GM12874 (cell line): Measurements from ENCODE around the gene PDCD11.

Experiments
- CTCF ChIP-seq: IDR thresholded peaks from 2 replicates; pipeline ENCODE4 v1.5.1; 2011; ENCODE audit warnings: low read depth, mild to moderate bottlenecking, control low read depth, low read length, moderate library complexity; ENCODE audit not compliant: insufficient read depth

The PDCD11 gene

GRCh38 chr10:103447187-103447586 is 50.8 kb downstream of the PDCD11 start:
- no peak for TF ChIP-seq CTCF

GRCh38 chr10:103448746-103449145 is 52.3 kb downstream of the PDCD11 start:
- TF ChIP-seq CTCF, result no peak

DNA sequence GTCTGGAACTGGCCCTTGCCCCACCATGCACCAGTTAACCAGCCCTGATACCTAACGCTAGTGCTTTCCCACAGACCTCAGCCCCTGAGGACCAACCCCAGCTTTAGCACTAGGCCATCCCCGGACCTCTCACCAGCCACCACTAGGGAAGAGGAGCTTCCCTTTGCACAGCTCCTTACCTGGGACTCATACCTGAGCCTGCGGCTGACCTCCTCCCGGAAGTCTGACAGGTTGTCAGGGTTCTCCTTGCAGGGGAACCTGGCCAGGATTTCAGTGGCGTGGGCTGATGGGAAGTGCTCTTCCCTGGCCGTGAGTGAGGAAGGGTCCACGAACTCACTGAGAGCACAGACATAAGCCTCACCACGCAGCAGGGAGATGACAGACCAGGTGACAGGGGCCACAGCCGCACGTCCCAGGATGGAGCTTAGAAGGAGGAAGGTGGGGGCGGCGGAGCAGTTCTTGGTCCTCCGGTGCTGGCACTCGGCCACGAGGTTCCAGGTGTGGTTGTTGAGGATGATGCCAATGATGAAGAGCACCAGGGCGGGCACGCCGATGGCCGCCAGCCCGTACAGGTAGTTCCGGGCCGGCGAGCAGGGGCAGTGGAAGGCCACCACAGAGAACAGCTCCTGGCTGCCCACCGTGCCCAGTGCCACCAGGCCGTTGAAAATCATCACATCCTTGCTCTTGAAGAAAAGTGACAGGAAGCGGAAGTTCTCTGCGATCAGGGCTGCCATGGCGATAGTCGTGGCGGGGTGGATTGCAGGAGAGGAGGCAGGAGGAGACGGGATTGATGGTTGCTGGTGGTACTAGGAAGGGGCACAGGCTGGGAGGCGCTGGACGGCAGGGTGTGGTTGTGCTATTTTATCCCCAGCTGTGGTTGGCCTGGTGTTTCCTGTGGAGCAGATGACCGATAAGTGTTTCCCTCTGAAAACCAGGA is 53.0 kb downstream of the PDCD11 start:
- TF ChIP-seq CTCF, result no peak

DNA sequence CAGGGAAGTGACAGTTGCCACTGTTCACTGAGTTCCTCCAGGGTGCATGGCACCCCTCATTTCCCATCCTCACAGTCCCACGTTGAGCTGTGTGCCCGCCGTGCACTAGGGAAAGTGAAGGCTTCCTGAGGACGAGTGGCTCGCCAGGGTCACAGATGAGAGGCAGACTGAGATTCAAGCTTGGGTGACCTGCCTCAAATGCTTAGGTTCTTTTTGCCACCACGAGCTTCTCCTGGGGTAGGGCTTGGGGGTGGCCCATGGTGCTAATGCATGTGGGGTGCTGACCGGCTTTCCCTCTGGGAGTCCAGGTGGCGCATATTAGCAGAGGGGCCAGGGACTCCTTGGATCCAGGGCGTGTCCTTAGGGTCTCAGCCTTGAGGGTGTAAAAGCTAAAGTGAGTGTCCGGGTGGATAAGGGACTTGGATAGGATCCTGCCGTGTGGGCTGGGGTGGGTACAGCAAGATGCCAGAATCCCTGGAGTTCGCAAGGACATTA is 53.8 kb downstream of the PDCD11 start:
- no peak for TF ChIP-seq CTCF

DNA sequence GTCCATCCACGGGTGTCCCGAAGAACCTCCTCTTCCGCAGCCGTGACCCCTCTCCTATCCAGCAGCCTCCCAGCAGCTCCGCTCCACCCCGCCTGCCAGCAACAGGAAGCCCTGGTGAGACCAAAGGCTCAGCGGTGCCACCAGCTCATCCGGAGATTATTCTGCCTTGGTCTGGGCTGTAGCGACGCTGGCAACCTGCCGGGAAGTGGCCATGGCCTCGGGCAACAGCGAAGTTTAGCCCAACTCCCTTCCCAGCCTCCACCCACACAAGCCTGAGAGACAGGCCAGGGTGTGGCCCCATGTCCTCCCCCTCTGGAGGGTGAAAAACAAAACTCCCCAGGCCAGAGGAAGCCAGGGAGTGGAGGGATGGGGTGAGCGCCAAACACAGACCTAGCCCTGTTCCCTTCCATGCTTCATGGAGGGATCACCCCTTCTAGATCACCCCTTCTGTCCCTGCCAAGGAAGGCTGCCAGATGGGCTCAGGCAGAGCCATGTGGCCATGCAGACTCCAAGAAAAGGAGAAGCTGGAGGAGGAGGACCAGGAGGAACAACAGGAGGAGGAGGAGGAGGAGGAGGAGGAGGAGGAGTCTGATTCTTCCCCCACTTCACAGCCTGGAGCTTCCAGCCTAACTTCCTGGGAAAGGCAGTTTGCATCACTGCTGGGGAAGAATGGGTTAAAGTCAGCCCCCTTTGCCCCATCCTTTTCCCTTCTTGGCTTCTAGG is 54.8 kb downstream of the PDCD11 start:
- no peak for TF ChIP-seq CTCF

GRCh38 chr10:103451831-103452505 is 55.5 kb downstream of the PDCD11 start, which contains the start of gene CALHM2:
CALHM2 (minus strand) TSS chr10:103452370; CDS start chr10:103449941, 2,429 bp downstream.
- no peak for TF ChIP-seq CTCF
